COLO829 (cell line): ENCODE data around the gene MRPL41.
A peak's percentile ranks its signal among the peaks of the same experiment; 100 is the strongest.
"Not testable (repeated sequence)": the region's sequence is repeated elsewhere in the genome, so short reads cannot be mapped to it uniquely, and the experiment has no call there.

ENCODE experiments used
- DNase-seq: peaks from one replicate; pipeline ENCODE4 v3.0.0; 2012; ENCODE audit warnings: low spot score

The MRPL41 gene

DNA sequence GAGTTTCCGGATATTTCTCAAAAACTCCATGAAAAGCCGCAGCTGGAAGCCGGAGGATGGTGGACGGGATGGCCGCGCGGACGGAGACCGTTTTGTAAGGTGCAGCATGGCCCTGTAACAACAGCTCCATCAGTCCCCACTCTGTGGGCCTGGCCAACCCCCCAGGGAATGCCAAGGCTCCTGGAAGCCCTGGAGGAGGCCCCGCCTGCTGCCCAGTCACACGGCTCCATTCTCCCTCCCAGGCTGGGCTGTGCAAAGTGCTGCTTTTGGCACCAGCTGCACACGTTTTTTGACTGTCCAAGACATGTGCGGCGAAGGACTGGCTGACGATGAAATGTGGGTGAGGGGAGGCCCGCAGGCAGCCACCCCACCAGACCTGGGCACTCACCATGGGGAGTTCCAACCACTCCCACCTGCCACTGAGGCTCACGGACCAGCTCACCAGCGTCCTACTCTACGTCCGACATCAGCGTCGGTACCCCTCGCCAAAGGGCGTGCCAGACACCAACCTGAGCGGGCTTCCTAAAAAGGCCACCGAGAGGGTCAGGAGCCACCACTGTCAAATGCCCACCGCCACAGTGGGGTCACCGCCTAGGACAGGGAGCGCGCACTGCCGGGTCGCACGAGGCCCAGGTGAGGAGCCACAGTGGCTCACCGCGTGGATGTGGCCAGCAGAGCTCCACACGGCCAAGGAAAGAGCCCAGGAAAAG, 28.8 kb upstream of the MRPL41 start:
- DNase-seq, result no peak

- DNase-seq, result no peak
Observed at GRCh38 chr9:137524161-137524980, 27.3 kb upstream of the MRPL41 start.

DNA sequence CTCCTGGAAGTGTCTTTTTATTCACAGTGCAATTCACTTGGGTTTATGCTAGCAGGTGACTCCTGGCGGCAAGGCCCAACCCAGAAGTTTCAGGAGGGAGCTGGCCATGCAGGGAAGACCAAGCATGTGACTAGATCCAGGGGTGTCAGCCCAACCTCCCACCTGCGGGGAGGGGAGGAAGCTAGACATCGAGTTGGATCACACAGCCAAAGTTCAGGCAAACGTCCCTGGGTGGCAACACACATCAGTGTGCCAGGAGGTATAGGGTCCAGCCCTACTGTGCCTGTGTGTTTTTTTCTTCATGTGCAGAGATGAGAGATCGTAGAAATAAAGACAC, 26.7 kb upstream of the MRPL41 start:
- no peak for DNase-seq

DNA sequence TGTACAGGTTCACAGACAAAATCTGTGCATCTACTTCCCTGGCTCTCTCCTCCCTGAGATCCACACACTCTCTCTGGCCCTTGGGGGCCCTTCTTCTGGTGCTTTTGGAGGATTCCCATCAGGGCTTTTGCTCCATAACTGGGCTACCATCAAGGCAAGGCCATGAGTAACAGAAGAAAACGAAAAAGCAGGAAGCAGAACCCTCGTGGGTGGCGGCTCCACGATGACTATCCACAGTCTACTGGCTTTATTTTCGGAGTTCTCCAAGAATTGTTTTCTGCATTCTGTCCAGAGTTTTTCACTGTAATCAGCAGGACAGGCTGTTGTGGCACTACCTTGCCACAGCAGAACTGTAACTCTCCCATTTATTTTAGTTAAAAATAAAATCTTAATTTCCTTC, 21.3 kb upstream of the MRPL41 start:
- no peak for DNase-seq

- DNase-seq, result no peak
Observed at GRCh38 chr9:137531099-137531765, 20.4 kb upstream of the MRPL41 start.

- not testable (repeated sequence) for DNase-seq
Observed at GRCh38 chr9:137532891-137533468, 18.7 kb upstream of the MRPL41 start.

GRCh38 chr9:137534256-137535119, 17.2 kb upstream of the MRPL41 start:
- peak; percentile 91 for DNase-seq

- no peak for DNase-seq
Observed at GRCh38 chr9:137535120-137535428, 16.6 kb upstream of the MRPL41 start.

DNA sequence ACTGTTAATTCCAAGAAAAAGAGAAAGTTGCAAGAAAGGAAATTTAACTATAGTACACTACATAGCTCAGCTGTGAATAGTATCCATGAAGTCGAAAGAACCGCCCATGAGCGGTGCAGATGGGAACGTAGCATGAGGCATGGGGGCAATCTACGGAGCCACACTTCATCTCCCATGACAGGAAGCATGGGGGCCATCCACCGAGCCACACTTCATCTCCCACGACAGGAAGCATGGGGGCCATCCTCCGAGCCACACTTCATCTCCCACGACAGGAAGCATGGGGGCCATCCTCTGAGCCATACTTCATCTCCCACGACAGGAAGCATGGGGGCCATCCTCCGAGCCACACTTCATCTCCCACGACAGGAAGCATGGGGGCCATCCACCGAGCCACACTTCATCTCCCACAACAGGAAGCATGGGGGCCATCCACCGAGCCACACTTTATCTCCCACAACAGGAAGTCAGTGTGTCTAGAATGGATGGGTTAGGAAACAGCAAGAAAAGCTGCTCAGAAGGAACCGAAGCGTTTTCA, 15.0 kb upstream of the MRPL41 start:
- DNase-seq, result not testable (repeated sequence)

DNA sequence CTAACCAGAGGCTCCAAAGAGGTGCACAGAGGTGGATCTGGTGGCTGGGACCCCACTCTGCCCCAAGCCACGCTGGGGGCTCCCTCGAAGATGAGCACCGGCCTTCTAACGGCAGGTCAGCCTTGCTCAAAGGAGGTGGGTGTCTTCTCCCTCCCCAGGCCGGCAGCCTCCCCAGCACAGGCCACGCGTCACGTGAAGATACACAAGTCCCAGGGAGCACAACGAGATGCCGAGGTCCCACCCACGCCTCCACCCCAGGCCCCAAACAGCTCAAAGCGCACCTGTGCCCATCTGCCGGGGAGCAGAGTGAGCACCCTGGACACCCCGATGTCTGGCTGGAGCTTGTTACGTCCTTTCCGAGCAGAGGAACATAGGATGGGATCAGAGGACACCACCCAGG, 13.6 kb upstream of the MRPL41 start:
- no peak for DNase-seq

- DNase-seq, result no peak
Observed at GRCh38 chr9:137540536-137540935, 11.1 kb upstream of the MRPL41 start.

DNA sequence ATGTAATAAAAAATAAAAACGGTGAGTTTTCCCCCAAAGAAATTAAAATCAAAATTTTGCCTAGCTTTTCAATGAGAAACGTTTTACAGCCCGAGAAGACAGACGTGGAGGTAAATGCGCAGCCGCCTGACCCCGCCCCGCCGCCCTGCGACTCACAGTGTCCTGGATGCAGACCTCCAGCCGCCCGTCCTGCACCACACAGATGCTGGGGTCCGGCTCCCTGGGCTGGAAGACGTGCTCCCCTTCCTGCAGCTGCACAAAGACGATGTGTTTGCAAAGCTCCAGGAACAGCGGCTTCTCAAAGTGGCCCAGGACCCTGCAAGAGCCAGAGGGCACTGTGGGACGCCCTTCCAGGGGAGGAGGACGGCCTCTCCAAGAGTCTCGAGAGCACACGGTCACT, 9.2 kb upstream of the MRPL41 start:
- no peak for DNase-seq

DNA sequence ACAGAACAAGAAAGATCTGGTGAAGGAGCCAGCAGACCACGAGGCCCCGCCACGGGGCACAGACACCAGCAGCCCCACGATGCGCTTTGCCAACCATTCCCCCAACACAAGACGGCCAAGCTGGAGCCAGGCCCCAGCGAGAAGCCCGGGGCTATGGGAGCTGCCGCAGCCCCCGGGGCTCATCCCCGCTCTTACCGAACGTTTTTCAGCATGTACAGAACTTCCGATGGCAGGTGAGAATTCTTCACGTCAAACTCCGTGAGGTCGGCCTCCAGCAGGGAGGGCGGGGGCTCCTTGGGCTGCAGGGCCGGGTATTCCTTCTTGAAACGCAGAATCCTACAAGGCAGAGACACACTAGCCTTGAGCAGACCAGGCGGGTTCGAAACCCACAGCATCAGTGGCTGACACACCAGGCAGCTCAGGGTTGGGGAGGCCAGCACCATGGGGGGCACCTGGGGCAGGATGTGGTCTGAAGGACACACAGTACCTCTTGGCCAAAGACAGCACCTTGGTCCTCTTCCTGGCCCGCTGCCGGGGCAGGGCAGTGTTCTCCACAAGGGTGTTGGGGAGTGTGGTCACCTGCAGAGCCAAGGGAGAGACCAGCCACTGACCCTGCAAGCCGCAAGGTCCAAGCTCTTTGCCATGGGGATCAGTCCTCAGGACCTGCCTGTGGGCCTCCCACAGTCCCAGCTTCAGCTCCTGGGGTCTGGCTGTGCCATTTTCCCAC, 8.3 kb upstream of the MRPL41 start:
- DNase-seq, result no peak

DNA sequence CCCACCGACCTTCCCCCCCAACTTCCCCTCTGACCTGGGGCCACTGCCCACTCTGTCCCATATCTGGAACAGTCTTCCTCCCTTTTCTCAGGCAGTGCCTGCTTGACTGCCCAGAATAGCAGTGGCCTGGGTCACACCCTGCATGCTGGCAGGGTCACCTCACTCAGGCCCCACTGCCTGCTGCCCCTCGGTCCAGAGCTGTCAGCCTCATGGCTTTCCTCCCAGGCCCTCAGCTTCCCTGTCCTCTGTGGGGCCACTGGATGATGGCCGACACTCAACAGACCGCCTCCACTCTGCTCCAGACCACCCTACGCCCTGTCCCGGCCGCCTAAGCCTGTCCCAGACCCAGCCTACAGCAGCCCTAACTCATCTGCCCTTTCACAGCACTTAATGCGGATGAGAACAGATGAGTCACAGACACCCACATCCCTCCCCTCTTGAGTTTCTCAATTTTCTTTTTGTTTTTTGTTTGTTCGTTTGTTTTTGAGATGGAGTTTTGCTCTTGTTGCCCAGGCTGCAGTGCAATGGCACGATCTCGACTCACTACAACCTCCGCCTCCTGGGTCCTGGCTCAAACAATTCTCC, 7.4 kb upstream of the MRPL41 start:
- peak; percentile 48 for DNase-seq

- DNase-seq, result no peak
Observed at GRCh38 chr9:137545123-137545522, 6.6 kb upstream of the MRPL41 start.

GRCh38 chr9:137547687-137548543, 3.8 kb upstream of the MRPL41 start:
- DNase-seq, result no peak

GRCh38 chr9:137550231-137550621, 1.5 kb upstream of the MRPL41 start, which contains the start of gene PNPLA7:
Gene PNPLA7, minus strand, starts transcription at chr9:137550402. Its CDS starts 205 bp downstream, at chr9:137550197.
- DNase-seq, result peak; percentile 84

GRCh38 chr9:137550958-137551263, 768 bp upstream of the MRPL41 start:
- DNase-seq, result not testable (repeated sequence)

- no peak for DNase-seq
Observed at GRCh38 chr9:137552022-137552768, 516 bp downstream of the MRPL41 start.
